Measurements from ENCODE around the gene CHAD.

Gene CHAD

DNA sequence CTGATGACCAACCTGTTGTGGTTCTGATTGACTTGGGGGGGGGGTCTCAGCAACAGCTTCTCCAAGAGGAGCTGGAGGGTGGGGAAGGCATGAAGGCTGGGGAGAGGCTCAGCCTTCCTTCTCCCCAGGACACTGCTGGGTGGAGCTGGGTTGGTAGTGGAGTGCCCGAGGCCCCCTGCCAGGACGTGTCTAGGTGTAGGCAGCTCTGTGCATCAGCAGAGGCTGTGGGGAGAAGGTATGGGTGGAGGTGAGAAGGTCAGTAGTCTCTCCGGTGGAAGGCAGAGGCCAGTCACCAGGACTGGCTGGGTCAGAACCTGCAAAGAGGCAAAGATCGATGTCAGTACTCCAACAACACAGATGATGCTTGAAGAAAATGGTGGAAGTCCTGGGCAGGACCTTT is 3.9 kb downstream of the CHAD start:
- Histone ChIP-seq H3K9me3 (ENCODE audit: severe bottlenecking) (no peaks in the 10 kb centered on the region), H3K27ac (ENCODE audit: poor library complexity, severe bottlenecking) (no peak overlapping the region), H3K4me1 (ENCODE audit: insufficient read depth, poor library complexity, severe bottlenecking) (no peaks in the 10 kb centered on the region), H3K36me3 (ENCODE audit: low read depth) (peaks cover 16% of the 10 kb centered on the region), H3K4me3 (ENCODE audit: severe bottlenecking) (no peak overlapping the region), H3K27me3 (ENCODE audit: insufficient read depth, poor library complexity, severe bottlenecking) (no peaks in the 10 kb centered on the region)
- TF ChIP-seq, protein P1, sequence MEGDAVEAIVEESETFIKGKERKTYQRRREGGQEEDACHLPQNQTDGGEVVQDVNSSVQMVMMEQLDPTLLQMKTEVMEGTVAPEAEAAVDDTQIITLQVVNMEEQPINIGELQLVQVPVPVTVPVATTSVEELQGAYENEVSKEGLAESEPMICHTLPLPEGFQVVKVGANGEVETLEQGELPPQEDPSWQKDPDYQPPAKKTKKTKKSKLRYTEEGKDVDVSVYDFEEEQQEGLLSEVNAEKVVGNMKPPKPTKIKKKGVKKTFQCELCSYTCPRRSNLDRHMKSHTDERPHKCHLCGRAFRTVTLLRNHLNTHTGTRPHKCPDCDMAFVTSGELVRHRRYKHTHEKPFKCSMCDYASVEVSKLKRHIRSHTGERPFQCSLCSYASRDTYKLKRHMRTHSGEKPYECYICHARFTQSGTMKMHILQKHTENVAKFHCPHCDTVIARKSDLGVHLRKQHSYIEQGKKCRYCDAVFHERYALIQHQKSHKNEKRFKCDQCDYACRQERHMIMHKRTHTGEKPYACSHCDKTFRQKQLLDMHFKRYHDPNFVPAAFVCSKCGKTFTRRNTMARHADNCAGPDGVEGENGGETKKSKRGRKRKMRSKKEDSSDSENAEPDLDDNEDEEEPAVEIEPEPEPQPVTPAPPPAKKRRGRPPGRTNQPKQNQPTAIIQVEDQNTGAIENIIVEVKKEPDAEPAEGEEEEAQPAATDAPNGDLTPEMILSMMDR (IDR thresholded peaks at IDR 0.05; ENCODE audit: poor library complexity, severe bottlenecking) = no peak
- DNase-seq (ENCODE audit: low spot score) (peak; percentile 38), ATAC-seq (ENCODE audit: low read depth) (no peak)

- ATAC-seq (ENCODE audit: low read depth) (no peak), DNase-seq (ENCODE audit: low spot score) (no peak)
- H3K27me3 ChIP-seq (ENCODE audit: insufficient read depth, poor library complexity, severe bottlenecking) = no peaks in the 10 kb centered on the region
- no peak overlapping the region for H3K4me3 ChIP-seq (ENCODE audit: severe bottlenecking)
- no peaks in the 10 kb centered on the region for H3K9me3 ChIP-seq (ENCODE audit: severe bottlenecking)
- no peaks in the 10 kb centered on the region for H3K4me1 ChIP-seq (ENCODE audit: insufficient read depth, poor library complexity, severe bottlenecking)
- TF ChIP-seq, protein P1 (IDR thresholded peaks at IDR 0.05; ENCODE audit: poor library complexity, severe bottlenecking) = no peak
- H3K27ac ChIP-seq (ENCODE audit: poor library complexity, severe bottlenecking) = no peak overlapping the region
- peaks cover 16% of the 10 kb centered on the region for H3K36me3 ChIP-seq (ENCODE audit: low read depth)
Observed at GRCh38 chr17:50464121-50464520, 4.6 kb downstream of the CHAD start.

- no peak for ATAC-seq (ENCODE audit: low read depth)
Observed at GRCh38 chr17:50462446-50462845, 6.2 kb downstream of the CHAD start.

DNA sequence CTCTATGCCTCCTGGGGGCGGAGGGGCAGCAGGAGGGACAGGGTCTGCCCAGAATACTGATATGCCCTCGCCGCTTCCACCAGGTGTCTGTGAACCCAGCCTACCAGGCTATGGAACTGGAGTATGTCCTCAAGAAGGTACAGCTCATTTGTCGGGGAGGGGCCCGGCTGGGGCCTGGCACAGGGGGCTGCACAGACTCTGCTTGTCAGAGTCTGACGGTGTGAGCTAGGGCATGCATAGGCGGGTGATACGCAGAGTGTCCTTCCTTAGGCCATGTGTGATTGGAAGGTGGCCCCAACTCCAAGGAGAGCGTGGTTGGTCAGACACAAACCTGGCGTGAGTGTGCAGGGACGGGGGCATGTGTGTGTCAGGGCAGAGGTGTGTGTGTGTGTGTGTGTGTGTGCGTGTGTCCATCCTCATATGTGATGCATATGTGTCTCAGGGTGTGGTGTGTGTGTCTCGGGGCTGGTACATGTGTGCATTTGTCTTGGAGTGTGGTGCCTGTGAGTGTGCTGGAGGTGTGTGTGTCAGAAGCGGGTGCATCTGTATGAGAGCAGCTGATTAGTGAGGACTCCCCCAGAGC is 7.0 kb downstream of the CHAD start:
- no peak for ATAC-seq (ENCODE audit: low read depth)
- Histone ChIP-seq H3K27ac (ENCODE audit: poor library complexity, severe bottlenecking) (no peak overlapping the region), H3K4me1 (ENCODE audit: insufficient read depth, poor library complexity, severe bottlenecking) (peaks cover 14% of the 10 kb centered on the region), H3K9me3 (ENCODE audit: severe bottlenecking) (no peaks in the 10 kb centered on the region), H3K27me3 (ENCODE audit: insufficient read depth, poor library complexity, severe bottlenecking) (no peaks in the 10 kb centered on the region), H3K36me3 (ENCODE audit: low read depth) (peaks cover 16% of the 10 kb centered on the region), H3K4me3 (ENCODE audit: severe bottlenecking) (no peak overlapping the region)
- DNase-seq (ENCODE audit: low spot score) = no peak
- TF ChIP-seq, protein P1 (IDR thresholded peaks at IDR 0.05; ENCODE audit: poor library complexity, severe bottlenecking) = no peak

More at GRCh38 chr17:50462446-50462845, 6.2 kb downstream of the CHAD start:
- Histone ChIP-seq H3K4me3 (ENCODE audit: severe bottlenecking) (no peak overlapping the region), H3K4me1 (ENCODE audit: insufficient read depth, poor library complexity, severe bottlenecking) (peaks cover 14% of the 10 kb centered on the region), H3K27me3 (ENCODE audit: insufficient read depth, poor library complexity, severe bottlenecking) (no peaks in the 10 kb centered on the region), H3K27ac (ENCODE audit: poor library complexity, severe bottlenecking) (no peak overlapping the region), H3K9me3 (ENCODE audit: severe bottlenecking) (no peaks in the 10 kb centered on the region), H3K36me3 (ENCODE audit: low read depth) (peaks cover 16% of the 10 kb centered on the region)
- TF ChIP-seq, protein P1 (IDR thresholded peaks at IDR 0.05; ENCODE audit: poor library complexity, severe bottlenecking) = no peak
- no peak for DNase-seq (ENCODE audit: low spot score)

DNA sequence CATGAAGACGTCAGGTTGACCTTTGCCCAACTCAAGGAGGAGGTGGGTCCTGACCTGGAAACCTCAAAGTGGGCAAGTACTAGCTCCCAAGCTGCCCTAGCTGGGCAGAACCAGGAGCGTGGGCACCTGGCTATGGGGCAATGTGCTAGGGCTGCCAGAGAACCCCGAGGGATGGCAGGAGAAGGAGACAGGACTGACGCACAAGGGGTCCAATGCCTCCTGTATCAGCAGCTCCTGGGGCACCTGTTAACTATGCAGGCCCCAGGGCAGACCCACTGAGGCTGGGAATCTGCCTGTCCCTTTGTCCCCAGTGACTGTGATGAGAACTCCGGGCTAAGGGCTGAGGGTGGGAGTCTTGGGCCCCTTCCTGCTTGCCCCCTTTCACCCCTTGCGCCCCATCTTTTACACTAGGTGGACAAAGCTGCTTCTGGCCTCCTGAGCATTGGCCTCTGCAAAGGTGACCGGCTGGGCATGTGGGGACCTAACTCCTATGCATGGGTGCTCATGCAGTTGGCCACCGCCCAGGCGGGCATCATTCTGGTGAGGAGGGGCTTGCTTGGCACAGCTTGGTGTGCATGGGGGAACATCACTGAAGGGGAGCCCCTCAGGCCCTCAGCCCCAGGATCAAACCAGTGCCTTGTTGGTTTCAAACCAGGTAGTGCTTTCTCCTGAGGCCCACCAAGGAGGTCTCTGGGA is 7.7 kb downstream of the CHAD start:
- no peak for DNase-seq (ENCODE audit: low spot score)
- Histone ChIP-seq H3K27me3 (ENCODE audit: insufficient read depth, poor library complexity, severe bottlenecking) (no peaks in the 10 kb centered on the region), H3K4me3 (ENCODE audit: severe bottlenecking) (no peak overlapping the region), H3K9me3 (ENCODE audit: severe bottlenecking) (no peaks in the 10 kb centered on the region), H3K36me3 (ENCODE audit: low read depth) (peaks cover 20% of the 10 kb centered on the region), H3K4me1 (ENCODE audit: insufficient read depth, poor library complexity, severe bottlenecking) (peaks cover 14% of the 10 kb centered on the region), H3K27ac (ENCODE audit: poor library complexity, severe bottlenecking) (no peak overlapping the region)
- no peak for ATAC-seq (ENCODE audit: low read depth)
- TF ChIP-seq, protein P1 (IDR thresholded peaks at IDR 0.05; ENCODE audit: poor library complexity, severe bottlenecking) = no peak

Data from RWPE2 (cell line).